PC-9 (cell line): ENCODE results near the gene ACO1. TPM values are rescaled to one million over a fixed set of nuclear protein-coding genes. Genes with fewer than 3 reads are reported as not detected.

ENCODE experiments used
- BruUV-seq: library from RNA; stranded (reverse); fragments of 400-500 nt; replicated peaks from 2 replicates; lab custom pipeline; 2021; lab: Mats Ljungman, UMichigan
- CTCF ChIA-PET: fragments of 300-600 bp; sonication (Branson Sonifier 250); formaldehyde crosslinking; loops from one replicate; lab custom pipeline; 2022; ENCODE audit warnings: antibody characterized with exemption; lab: Charles Lee
- POLR2A ChIA-PET: fragments of 300-600 bp; sonication (Branson Sonifier 250); formaldehyde crosslinking; loops from one replicate; lab custom pipeline; 2022; ENCODE audit warnings: antibody characterized with exemption; ENCODE audit not compliant: unreplicated experiment; lab: Charles Lee
- DNase-seq, 2 experiments: peaks; one replicate each; pipeline versions ENCODE4 v3.0.0 to v3.0.0-alpha.2; 2015 to 2022; ENCODE audit warnings: mixed read lengths in 1 of 2
- H2AFZ ChIP-seq: fragments of 200-600 bp; sonication (generic); 2 replicates; pipeline ENCODE4 v1.8.1; 2017; ENCODE audit warnings: antibody characterized with exemption
- H3F3A ChIP-seq: fragments of 200-600 bp; sonication (generic); 2 replicates; pipeline ENCODE4 v1.8.1; 2017; ENCODE audit warnings: antibody characterized with exemption, mild to moderate bottlenecking, low read depth; ENCODE audit not compliant: insufficient read depth
- H3K27ac ChIP-seq: fragments of 200-600 bp; sonication (generic); 2 replicates; pipeline ENCODE4 v1.6.1; 2016; ENCODE audit warnings: mixed run types
- H3K27me3 ChIP-seq: fragments of 200-600 bp; sonication (generic); 2 replicates; pipeline ENCODE4 v1.6.1; 2016; ENCODE audit warnings: low read depth, mixed run types; ENCODE audit not compliant: insufficient read depth
- H3K36me3 ChIP-seq: fragments of 200-600 bp; sonication (generic); 2 replicates; pipeline ENCODE4 v1.6.1; 2016; ENCODE audit warnings: low read depth, mixed run types
- H3K4me1 ChIP-seq: fragments of 200-600 bp; sonication (generic); replicated peaks from 2 replicates; pipeline ENCODE4 v1.6.1; 2016; ENCODE audit warnings: mixed run types; ENCODE audit not compliant: insufficient read depth
- H3K4me2 ChIP-seq: fragments of 200-600 bp; sonication (generic); 2 replicates; pipeline ENCODE4 v1.6.1; 2017; ENCODE audit warnings: mixed run types
- H3K4me3 ChIP-seq: fragments of 200-600 bp; sonication (generic); 2 replicates; pipeline ENCODE4 v1.6.1; 2016; ENCODE audit warnings: mixed run types
- H3K79me2 ChIP-seq: fragments of 200-600 bp; sonication (generic); 2 replicates; pipeline ENCODE4 v1.6.1; 2017; ENCODE audit warnings: low read depth, mixed run types
- H3K9me2 ChIP-seq: fragments of 200-600 bp; sonication (generic); 2 replicates; pipeline ENCODE4 v1.8.1; 2017; ENCODE audit warnings: mild to moderate bottlenecking; ENCODE audit not compliant: insufficient read depth
- H3K9me3 ChIP-seq: fragments of 200-600 bp; sonication (generic); 2 replicates; pipeline ENCODE4 v1.8.1; 2016; ENCODE audit warnings: low read depth; ENCODE audit not compliant: insufficient read depth
- H4K20me1 ChIP-seq: fragments of 200-600 bp; sonication (generic); 2 replicates; pipeline ENCODE4 v1.8.1; 2017; ENCODE audit not compliant: insufficient read depth
- CTCF ChIP-seq: fragments of 200-600 bp; sonication (generic); conservative IDR thresholded peaks from 2 replicates; pipeline ENCODE4 v1.6.1; 2017; ENCODE audit warnings: mixed run types, antibody characterized with exemption, mild to moderate bottlenecking, moderate library complexity
- EZH2 ChIP-seq: fragments of 200-600 bp; sonication (generic); IDR thresholded peaks from 2 replicates; pipeline ENCODE4 v1.8.0; 2017; ENCODE audit warnings: antibody characterized with exemption, low read depth
- intact Hi-C: fragments of 100-400 bp; cut with micrococcal nuclease; formaldehyde crosslinking; loops from one replicate; pipeline ENCODE4 v1.10.0; 2022; ENCODE audit not compliant: unreplicated experiment
- total RNA-seq: library from RNA; stranded (reverse); gene quantifications from 2 replicates; pipeline ENCODE4 v1.2.3, GENCODE V29; 2021

The ACO1 gene
- total RNA-seq, 1 experiment from 2014 or later: 30.2 TPM

- Histone ChIP-seq H3K27ac (no peak overlapping the region), H2AFZ (no peak overlapping the region), H3K4me1 (no peaks in the 10 kb centered on the region), H3K9me2 (no peaks in the 10 kb centered on the region), H3K4me3 (no peak overlapping the region), H3K79me2 (no peaks in the 10 kb centered on the region), H3K27me3 (no peaks in the 10 kb centered on the region), H3K36me3 (no peaks in the 10 kb centered on the region), H3F3A (no peaks in the 10 kb centered on the region), H3K4me2 (no peak overlapping the region), H3K9me3 (peaks cover 3% of the 10 kb centered on the region; the same call in 1 of the 2 replicates), H4K20me1 (no peaks in the 10 kb centered on the region)
- no TSS peak for BruUV-seq
- ChIA-PET POLR2A (no interaction called here), CTCF (no interaction called here)
- intact Hi-C loops: no loop called here
- DNase-seq: no peak
- TF ChIP-seq CTCF (no peak), EZH2 (no peak)
Measured at GRCh38 chr9:32404402-32404801, 20.0 kb downstream of the ACO1 start.

- BruUV-seq: no TSS peak
Measured at GRCh38 chr9:32404856-32405255, 20.4 kb downstream of the ACO1 start.

GRCh38 chr9:32405506-32405905 is 21.1 kb downstream of the ACO1 start:
- no peaks in the 10 kb centered on the region for H3F3A ChIP-seq
- H2AFZ ChIP-seq: no peak overlapping the region
- no peak overlapping the region for H3K27ac ChIP-seq
- H3K4me1 ChIP-seq: no peaks in the 10 kb centered on the region
- H3K4me2 ChIP-seq: no peak overlapping the region
- intact Hi-C loops: no loop called here
- H3K36me3 ChIP-seq: no peaks in the 10 kb centered on the region
- H4K20me1 ChIP-seq: no peaks in the 10 kb centered on the region
- H3K4me3 ChIP-seq: no peak overlapping the region
- H3K27me3 ChIP-seq: no peaks in the 10 kb centered on the region
- H3K79me2 ChIP-seq: no peaks in the 10 kb centered on the region
- no TSS peak for BruUV-seq
- ChIA-PET CTCF (no interaction called here), POLR2A (no interaction called here)
- H3K9me3 ChIP-seq: peaks cover 3% of the 10 kb centered on the region; the same call in 1 of the 2 replicates
- TF ChIP-seq EZH2: no peak
- TF ChIP-seq CTCF: no peak
- H3K9me2 ChIP-seq: no peaks in the 10 kb centered on the region
- DNase-seq: no peak

More at GRCh38 chr9:32404856-32405255, 20.4 kb downstream of the ACO1 start:
- no peaks in the 10 kb centered on the region for H4K20me1 ChIP-seq
- no peak for DNase-seq
- intact Hi-C loops: no loop called here
- no peaks in the 10 kb centered on the region for H3F3A ChIP-seq
- no peak overlapping the region for H3K4me3 ChIP-seq
- CTCF ChIA-PET: no interaction called here
- no peak overlapping the region for H3K27ac ChIP-seq
- H3K79me2 ChIP-seq: no peaks in the 10 kb centered on the region
- H3K27me3 ChIP-seq: no peaks in the 10 kb centered on the region
- H3K9me2 ChIP-seq: no peaks in the 10 kb centered on the region
- H3K4me2 ChIP-seq: no peak overlapping the region
- H3K36me3 ChIP-seq: no peaks in the 10 kb centered on the region
- peaks cover 3% of the 10 kb centered on the region; the same call in 1 of the 2 replicates for H3K9me3 ChIP-seq
- TF ChIP-seq CTCF (no peak), EZH2 (no peak)
- H2AFZ ChIP-seq: no peak overlapping the region
- no peaks in the 10 kb centered on the region for H3K4me1 ChIP-seq
- POLR2A ChIA-PET: no interaction called here
